Hepatocyte (in vitro differentiated cells): ENCODE data around the gene RBM42. TPM values are rescaled to one million over a fixed set of nuclear protein-coding genes. Genes with fewer than 3 reads are reported as not detected.
"Not testable (repeated sequence)": the region's sequence is repeated elsewhere in the genome, so short reads cannot be mapped to it uniquely, and the experiment has no call there.

Experiments
- DNase-seq: peaks from one replicate; pipeline ENCODE4 v3.0.0-alpha.2; 2016; ENCODE audit warnings: low spot score
- H2AFZ ChIP-seq: fragments of 200-600 bp; sonication (generic); 2 replicates; pipeline ENCODE4 v1.6.0; 2016; ENCODE audit warnings: antibody characterized with exemption, mild to moderate bottlenecking
- H3K27ac ChIP-seq: fragments of 200-600 bp; sonication (generic); 2 replicates; pipeline ENCODE4 v1.5.1; 2016; ENCODE audit warnings: mild to moderate bottlenecking
- H3K27me3 ChIP-seq: fragments of 200-600 bp; sonication (generic); 2 replicates; pipeline ENCODE4 v1.6.1; 2016
- H3K36me3 ChIP-seq: fragments of 200-600 bp; sonication (generic); replicated peaks from 2 replicates; pipeline ENCODE4 v1.5.1; 2016; ENCODE audit warnings: low read depth; ENCODE audit not compliant: insufficient read depth
- H3K4me1 ChIP-seq: fragments of 200-600 bp; sonication (generic); 2 replicates; pipeline ENCODE4 v1.5.1; 2016; ENCODE audit warnings: mild to moderate bottlenecking, moderate library complexity; ENCODE audit not compliant: insufficient read depth
- H3K4me2 ChIP-seq: fragments of 200-600 bp; sonication (generic); 2 replicates; pipeline ENCODE4 v1.6.0; 2016
- H3K4me3 ChIP-seq: fragments of 200-600 bp; sonication (generic); 2 replicates; pipeline ENCODE4 v1.5.1; 2016; ENCODE audit warnings: mild to moderate bottlenecking
- H3K79me2 ChIP-seq: fragments of 200-600 bp; sonication (generic); 2 replicates; pipeline ENCODE4 v1.6.0; 2017; ENCODE audit warnings: mild to moderate bottlenecking
- H3K9me2 ChIP-seq: fragments of 200-600 bp; sonication (generic); replicated peaks from 2 replicates; pipeline ENCODE4 v1.6.0; 2017; ENCODE audit warnings: mild to moderate bottlenecking; ENCODE audit not compliant: insufficient read depth
- H3K9me3 ChIP-seq: fragments of 200-600 bp; sonication (generic); 2 replicates; pipeline ENCODE4 v1.5.1; 2016; ENCODE audit warnings: low read depth, mild to moderate bottlenecking
- H4K20me1 ChIP-seq: fragments of 200-600 bp; sonication (generic); 2 replicates; pipeline ENCODE4 v1.6.0; 2016; ENCODE audit warnings: mild to moderate bottlenecking; ENCODE audit not compliant: insufficient read depth, poor library complexity, severe bottlenecking
- EZH2 ChIP-seq: fragments of 200-600 bp; sonication (generic); IDR thresholded peaks from 2 replicates; pipeline ENCODE4 v1.6.1; 2016; ENCODE audit warnings: antibody characterized with exemption, mild to moderate bottlenecking, borderline replicate concordance
- EZH2phosphoT487 ChIP-seq: fragments of 200-600 bp; sonication (generic); IDR thresholded peaks from one replicate; pipeline ENCODE4 v1.6.1; 2018; ENCODE audit warnings: antibody characterized with exemption, mild to moderate bottlenecking, low read depth, moderate library complexity; ENCODE audit not compliant: unreplicated experiment, severe bottlenecking
- WGBS: methylation state at CpG from one replicate; pipeline ENCODE4 v1.1.6; 2016; ENCODE audit warnings: low lambda C conversion rate; ENCODE audit errors: missing lambda C conversion rate; 5-methylcytosine and 5-hydroxymethylcytosine counted together
- polyA plus RNA-seq: library from polyadenylated mRNA; unstranded; fragments of >200 nt; fragmentation: Nextera tagmentation; extraction: Ambion mirVana; gene quantifications from 2 replicates; pipeline ENCODE4 v1.2.1, GENCODE V29; 2016
- total RNA-seq: library from RNA; depleted of rRNA; stranded (reverse); fragments of >200 nt; gene quantifications from 2 replicates; pipeline ENCODE4 v1.2.3, GENCODE V29; 2014
- TF ChIP-seq, protein P1 (sequence below): fragments of 200-600 bp; sonication (generic); IDR thresholded peaks from 2 replicates; pipeline ENCODE4 v1.5.1; 2016; ENCODE audit warnings: antibody characterized with exemption, mild to moderate bottlenecking; ENCODE audit not compliant: poor library complexity

RBM42 gene
- total and polyA plus RNA-seq, 2 experiments from 2014 or later = 43.6 to 113 TPM

- Histone ChIP-seq H3K4me3 (no peak overlapping the region), H3K4me2 (no peak overlapping the region), H3K27ac (no peak overlapping the region), H4K20me1 (no peaks in the 10 kb centered on the region), H3K79me2 (no peaks in the 10 kb centered on the region), H3K27me3 (no peaks in the 10 kb centered on the region), H3K36me3 (no peaks in the 10 kb centered on the region), H3K4me1 (no peaks in the 10 kb centered on the region), H3K9me3 (no peaks in the 10 kb centered on the region), H2AFZ (no peak overlapping the region), H3K9me2 (no peaks in the 10 kb centered on the region)
- TF ChIP-seq EZH2phosphoT487 = no peak
- 95% methylated on average over 1 of the region's 1 CpG for WGBS
- DNase-seq = no peak
Observed at GRCh38 chr19:35595928-35596327, 32.9 kb upstream of the RBM42 start.

DNA sequence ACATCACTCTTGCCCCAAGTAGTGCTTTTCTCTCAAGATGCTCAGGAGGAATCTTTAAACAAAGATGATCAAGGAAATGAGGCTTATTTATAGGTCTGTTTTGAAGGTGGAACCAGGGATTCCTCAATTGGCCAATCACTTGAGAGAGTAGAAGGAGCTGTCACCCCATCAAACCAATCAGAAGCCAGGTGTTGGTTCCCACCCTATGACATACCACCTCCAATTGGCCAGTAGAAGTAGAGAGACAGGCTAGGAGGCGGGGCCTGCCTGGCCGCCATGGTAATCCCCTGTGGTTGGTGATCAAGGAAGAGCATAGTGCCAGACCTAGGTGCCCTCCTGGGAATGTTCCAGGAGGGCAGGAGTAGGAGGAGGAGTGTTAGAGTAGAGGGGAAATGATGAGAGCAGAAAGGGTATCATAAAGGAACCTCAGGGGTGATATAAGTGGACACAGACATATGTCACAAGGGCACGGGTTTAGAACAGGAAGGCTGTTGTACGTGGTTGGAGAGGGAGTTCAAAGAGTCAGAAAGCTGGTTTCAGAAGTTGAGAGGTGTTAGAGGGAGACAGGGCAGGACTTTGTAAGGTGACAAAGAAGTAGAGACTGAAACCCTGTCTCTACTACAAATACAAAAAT lies 32.4 kb upstream of the RBM42 start:
- Histone ChIP-seq H3K4me2 (no peak overlapping the region), H3K79me2 (no peaks in the 10 kb centered on the region), H3K27me3 (no peaks in the 10 kb centered on the region), H3K9me3 (no peaks in the 10 kb centered on the region), H3K4me1 (no peaks in the 10 kb centered on the region), H3K27ac (no peak overlapping the region), H2AFZ (no peak overlapping the region), H3K9me2 (no peaks in the 10 kb centered on the region), H3K36me3 (no peaks in the 10 kb centered on the region), H4K20me1 (no peaks in the 10 kb centered on the region), H3K4me3 (no peak overlapping the region)
- no peak for DNase-seq
- TF ChIP-seq EZH2 (no peak), EZH2phosphoT487 (no peak)
- TF ChIP-seq, protein P1, sequence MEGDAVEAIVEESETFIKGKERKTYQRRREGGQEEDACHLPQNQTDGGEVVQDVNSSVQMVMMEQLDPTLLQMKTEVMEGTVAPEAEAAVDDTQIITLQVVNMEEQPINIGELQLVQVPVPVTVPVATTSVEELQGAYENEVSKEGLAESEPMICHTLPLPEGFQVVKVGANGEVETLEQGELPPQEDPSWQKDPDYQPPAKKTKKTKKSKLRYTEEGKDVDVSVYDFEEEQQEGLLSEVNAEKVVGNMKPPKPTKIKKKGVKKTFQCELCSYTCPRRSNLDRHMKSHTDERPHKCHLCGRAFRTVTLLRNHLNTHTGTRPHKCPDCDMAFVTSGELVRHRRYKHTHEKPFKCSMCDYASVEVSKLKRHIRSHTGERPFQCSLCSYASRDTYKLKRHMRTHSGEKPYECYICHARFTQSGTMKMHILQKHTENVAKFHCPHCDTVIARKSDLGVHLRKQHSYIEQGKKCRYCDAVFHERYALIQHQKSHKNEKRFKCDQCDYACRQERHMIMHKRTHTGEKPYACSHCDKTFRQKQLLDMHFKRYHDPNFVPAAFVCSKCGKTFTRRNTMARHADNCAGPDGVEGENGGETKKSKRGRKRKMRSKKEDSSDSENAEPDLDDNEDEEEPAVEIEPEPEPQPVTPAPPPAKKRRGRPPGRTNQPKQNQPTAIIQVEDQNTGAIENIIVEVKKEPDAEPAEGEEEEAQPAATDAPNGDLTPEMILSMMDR = no peak
- WGBS = 81% methylated on average over 4 of the region's 4 CpGs

- H3K4me3 ChIP-seq = no peak overlapping the region
- no peak overlapping the region for H2AFZ ChIP-seq
- no peaks in the 10 kb centered on the region for H3K9me3 ChIP-seq
- no peak for DNase-seq
- no peaks in the 10 kb centered on the region for H3K79me2 ChIP-seq
- no peaks in the 10 kb centered on the region for H4K20me1 ChIP-seq
- H3K4me2 ChIP-seq = no peak overlapping the region
- H3K4me1 ChIP-seq = no peaks in the 10 kb centered on the region
- no peak overlapping the region for H3K27ac ChIP-seq
- H3K36me3 ChIP-seq = no peaks in the 10 kb centered on the region
- H3K9me2 ChIP-seq = no peaks in the 10 kb centered on the region
- H3K27me3 ChIP-seq = no peaks in the 10 kb centered on the region
- TF ChIP-seq, protein P1 = no peak
- TF ChIP-seq EZH2 (no peak), EZH2phosphoT487 (no peak)
- 89% methylated on average over 3 of the region's 3 CpGs for WGBS
Observed at GRCh38 chr19:35601971-35602370, 26.9 kb upstream of the RBM42 start.

GRCh38 chr19:35604436-35604835 lies 24.4 kb upstream of the RBM42 start:
- not testable (repeated sequence) for H3K27me3 ChIP-seq, H2AFZ ChIP-seq, H3K4me3 ChIP-seq, H3K79me2 ChIP-seq, H3K9me3 ChIP-seq, H3K4me2 ChIP-seq, H3K4me1 ChIP-seq, H3K36me3 ChIP-seq, H4K20me1 ChIP-seq, DNase-seq, H3K9me2 ChIP-seq
- WGBS = 81% methylated on average over 4 of the region's 4 CpGs
- H3K27ac ChIP-seq = peak overlapping the region; percentile 33

- H2AFZ ChIP-seq, H3K36me3 ChIP-seq, H3K9me3 ChIP-seq, H4K20me1 ChIP-seq, H3K4me1 ChIP-seq, H3K4me3 ChIP-seq, DNase-seq, H3K27me3 ChIP-seq, H3K79me2 ChIP-seq, H3K27ac ChIP-seq, H3K9me2 ChIP-seq, H3K4me2 ChIP-seq: not testable (repeated sequence)
- 86% methylated on average over 8 of the region's 8 CpGs for WGBS
Observed at GRCh38 chr19:35607170-35607569, 21.7 kb upstream of the RBM42 start.
